Eye (tissue), 1 donor: ENCODE data around the gene ABAT.
A peak's percentile ranks its signal among the peaks of the same experiment; 100 is the strongest.
"Not testable (repeated sequence)": the region's sequence is repeated elsewhere in the genome, so short reads cannot be mapped to it uniquely, and the experiment has no call there.

ENCODE experiments used
- DNase-seq: peaks from one replicate; pipeline ENCODE4 v3.0.0-alpha.2; 2015

ABAT gene

DNA sequence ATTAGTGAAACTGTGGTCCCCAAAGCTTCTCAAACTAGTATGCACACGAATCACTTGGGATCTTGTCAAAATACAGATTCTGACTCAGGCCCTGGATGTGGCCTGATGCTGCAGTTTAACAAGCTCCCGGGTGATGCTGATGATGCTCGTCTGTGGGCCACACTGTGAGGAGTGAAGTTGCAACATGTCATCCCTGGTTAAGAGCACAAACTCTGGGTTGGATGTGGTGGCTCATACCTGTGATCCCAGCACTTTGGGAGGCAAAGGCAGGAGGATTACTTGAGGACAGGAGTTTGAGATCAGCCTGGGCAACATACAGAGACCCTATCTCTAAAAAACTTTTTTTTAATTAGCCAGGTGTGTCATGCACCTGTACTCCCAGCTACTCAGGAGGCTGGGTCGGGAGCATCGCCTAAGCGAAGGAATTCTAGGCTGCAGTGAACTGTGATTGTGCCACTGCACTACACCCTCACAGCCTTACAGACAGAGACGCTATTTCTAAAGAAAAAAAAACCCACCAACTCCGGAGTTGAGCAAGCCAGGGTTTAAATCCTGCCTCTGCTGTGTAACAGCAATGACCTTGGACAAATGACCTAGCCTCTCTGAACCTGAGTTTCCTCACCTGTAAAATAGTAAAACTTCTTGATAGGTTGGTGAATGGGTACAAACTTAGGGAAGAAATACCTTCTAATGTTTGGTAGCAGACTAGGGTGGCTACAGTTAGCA is 24.4 kb upstream of the ABAT start:
- DNase-seq, result no peak

DNA sequence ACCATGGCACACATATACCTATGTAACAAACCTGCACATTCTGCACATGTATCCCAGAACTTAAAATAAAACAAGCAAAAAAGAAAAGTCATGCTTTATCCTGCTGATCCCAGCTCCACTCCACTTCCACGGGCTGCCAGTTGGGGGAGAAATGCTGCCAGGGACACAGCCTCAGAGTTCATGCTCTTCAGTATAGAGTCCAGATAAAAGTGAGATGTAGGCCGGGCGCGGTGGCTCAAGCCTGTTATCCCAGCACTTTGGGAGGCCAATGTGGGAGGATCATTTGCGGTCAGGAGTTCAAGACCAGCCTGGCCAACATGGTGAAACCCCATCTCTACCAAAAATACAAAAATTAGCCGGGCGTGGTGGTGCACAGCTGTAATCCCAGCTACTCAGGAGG is 22.5 kb upstream of the ABAT start:
- DNase-seq, result not testable (repeated sequence)

DNA sequence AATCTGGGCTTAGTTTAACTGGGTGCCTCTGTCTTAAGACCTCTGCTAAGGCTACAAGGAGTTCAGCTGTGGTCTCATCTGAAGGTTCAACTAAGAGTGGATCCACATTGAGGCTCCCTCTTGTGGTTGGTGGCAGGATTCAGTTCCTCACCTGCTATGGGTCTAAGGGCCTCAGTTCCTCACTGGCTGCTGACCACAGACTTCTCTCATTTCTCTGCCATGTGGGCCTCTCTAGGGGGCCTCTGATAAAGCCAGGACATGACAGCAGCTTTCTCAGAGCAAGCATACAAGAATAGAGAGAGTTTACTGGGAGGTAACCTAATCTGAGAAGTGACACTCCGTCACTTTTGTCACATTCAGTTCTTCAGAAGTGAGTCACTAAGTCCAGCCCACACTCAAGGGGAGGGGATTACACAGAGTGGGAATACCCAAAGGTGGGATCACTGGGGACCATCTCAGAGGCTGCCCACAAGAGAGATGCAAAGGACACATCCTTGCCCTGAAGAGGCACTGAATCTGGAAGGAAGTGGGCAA is 19.2 kb upstream of the ABAT start:
- peak; percentile 59 for DNase-seq

DNA sequence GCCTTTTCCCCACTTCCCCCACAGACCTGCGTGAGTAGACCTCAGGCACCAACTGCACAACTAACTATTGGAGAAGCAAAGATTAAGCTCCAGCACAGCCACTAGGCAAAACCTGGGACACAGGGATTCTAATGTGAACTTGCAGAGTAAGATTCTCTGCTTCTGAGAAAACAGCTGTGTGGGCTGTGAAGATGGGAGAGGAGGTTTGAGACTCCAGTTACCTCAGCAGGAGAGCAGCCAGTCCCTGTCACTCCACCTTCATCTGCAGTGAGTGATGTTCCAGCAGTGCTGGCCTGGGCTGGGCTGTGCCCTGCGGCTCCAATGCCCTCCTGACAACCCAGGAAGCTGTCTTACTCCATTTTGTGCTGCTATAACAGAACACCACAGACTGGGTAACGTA is 18.0 kb upstream of the ABAT start:
- no peak for DNase-seq

DNA sequence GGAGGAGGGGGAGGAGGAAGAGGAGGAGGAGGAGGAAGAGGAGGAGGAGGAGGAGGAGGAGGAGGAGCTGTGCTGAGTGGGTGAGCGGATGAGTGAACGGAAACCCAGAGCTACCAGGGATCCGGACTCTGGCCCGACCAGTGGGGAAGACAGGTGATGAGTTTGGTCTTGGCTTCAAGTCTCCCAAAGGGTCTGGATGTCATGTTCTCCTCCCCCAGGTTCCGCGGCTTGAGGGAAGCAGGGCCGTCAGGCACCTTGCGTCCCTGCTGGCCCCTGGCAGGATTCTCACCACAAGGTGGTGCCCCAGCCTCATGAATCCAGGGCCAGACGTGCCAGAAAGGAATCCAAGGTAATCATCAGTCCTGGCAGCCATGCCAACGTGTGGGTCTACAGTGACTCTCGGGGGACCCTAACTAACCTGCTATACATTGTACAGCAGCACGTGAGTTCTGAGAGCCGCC is 13.5 kb upstream of the ABAT start:
- DNase-seq, result peak; percentile 93

DNA sequence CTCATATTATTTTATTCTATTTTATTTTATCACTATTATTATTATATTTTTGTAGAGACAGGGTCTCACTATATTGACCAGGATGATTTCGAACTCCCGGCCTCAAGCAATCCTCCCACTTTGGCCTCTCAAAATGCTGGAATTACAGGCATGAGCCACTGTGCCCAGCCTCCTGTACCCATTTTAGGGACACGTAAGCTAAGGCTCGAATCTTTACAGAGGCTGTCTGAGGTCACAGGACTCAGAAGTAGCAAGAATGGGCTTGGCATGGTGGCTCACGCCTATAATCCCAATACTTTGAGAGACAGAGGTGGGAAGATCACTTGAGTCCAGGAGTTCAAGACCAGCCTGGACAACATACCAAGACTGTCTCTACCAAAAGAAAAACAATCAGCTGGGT is 12.7 kb upstream of the ABAT start:
- DNase-seq, result no peak

DNA sequence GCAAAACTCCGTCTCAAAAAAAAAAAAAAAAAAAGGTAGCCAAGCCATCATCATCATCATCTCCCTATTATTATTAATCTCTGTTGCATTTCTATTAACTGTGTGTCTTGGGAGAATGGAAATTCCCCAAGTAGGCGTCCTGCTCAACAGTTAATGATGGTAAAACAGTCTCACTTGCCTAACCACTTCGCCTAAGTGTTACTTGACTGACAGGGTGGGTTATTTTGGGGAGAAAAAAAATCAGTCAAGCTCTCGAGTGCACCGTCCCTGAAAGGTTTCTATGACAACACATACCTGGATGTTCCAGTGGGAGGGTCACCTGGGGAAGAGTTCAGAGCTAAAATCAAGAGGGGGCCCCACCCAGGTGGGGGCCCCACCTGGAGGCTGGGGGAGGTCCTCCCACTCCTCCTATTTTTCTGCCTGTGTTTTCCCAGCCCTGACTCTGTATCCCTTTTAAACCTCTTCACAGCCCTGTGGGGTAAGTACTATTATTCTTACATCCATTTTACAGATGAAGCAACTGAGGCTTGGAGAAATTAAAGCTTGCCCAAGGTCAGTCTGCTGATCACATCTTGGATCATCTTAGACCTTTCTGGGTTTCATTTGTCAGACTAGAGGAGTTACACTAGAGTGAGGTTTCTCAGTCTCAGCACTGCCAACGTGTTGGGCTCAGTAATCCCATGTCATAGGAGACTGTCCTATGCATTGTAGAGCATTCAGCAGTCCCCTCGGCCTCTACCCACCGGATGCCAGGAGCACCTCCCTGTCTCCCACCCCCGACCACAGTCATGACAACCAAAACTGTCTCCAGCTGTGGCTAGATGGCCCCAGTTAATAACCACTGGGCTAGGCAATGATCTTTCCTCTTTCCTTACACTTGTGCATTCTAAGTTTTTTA is 11.0 kb upstream of the ABAT start:
- DNase-seq, result no peak

DNA sequence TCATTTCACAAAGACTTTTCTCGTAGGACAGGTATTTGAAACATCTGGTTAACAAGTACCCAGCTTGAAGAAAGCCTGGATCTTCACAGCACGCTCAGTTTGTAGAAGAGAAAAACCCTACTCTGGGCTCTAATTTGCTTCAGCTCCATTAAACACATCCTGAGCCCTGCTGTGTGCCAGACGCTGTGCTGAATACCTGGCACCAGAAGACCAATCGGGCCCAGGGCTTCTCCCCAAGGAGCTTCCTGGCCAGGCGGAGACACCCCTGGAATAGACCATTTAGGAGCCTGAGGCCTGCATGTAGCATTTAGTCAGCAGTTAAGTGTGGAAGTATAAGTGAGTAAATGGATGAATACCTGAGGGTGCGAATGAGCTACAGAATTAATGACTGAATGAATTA is 8.9 kb upstream of the ABAT start:
- no peak for DNase-seq

DNA sequence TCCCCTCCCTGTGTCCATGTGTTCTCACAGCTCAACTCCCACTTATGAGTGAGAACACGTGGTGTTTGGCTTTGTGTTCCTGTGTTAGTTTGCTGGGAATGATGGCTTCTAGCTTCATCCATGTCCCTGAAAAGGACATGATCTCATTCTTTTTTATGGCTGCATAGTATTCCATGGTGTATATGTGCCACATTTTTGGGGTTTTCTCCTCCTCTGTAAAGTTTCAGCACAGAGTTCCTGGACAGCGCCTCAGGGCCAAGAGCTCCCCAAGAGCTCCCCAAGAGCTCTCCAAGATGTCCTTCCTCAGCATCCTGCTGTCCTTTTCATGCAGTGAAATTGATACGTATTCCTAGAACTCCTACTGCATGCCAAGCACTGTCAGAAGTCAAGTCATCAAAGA is 6.9 kb upstream of the ABAT start:
- DNase-seq, result no peak

DNA sequence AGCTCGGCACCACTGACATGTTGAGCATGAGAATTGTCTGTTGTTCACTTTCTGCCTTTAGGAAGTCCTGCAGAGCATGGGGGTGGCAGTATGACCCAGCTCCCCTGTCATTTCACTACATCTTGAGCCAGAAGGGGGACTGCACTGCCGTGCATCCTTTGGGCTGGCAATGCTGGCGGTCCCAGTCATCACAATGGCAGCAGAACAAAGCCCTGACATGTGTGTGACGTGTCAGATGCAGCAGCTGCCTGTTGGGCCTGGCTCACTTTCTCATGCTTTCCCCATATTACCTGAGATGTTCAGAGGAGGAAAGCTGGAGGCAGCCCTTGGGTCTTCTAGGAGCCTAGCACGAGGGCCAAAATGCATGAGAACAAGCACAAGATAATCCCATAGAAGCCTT is 6.3 kb upstream of the ABAT start:
- peak; percentile 72 for DNase-seq

DNA sequence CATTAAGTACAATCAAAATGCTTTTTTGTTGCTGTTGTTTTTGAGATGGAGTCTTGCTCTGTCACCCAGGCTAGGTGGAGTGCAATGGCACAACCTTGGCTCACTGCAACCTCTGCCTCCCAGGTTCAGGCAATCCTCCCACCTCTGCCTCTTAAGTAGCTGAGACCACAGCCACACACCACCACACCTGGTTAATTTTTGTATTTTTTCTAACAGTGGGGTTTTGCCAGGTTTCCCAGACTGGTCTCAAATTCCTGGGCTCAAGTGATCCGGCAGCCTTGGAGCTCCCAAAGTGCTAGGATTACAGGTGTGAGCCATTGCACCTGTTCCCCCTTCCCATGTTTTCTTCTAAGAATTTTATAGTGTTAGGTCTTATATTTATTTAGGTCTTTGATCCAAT is 4.9 kb upstream of the ABAT start:
- DNase-seq, result no peak

DNA sequence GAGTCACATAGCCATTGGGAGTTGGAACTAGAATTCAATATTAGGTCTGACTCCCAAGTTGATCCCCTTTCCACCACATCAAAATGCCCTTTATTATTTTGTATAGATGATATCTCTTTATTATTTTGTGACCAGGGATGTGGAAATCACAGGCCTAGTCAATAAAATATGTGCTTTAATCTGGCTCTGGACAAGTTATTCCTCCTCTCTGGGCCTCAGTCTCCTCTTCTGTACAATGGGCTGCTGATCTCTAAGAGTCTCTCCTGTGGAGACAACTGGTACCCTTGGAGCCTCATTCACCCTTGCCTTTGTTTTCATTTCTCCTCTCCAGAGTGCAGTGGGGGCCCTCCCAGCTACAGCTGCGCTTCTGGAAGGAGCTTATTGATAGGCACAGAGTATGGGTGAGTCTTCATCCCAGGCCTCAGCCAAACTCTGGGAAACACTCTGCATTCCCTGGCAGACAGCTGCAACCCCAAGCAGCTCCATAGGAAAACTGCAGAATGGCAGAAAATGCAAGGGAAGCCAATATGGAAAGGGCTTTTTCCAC is 4.3 kb upstream of the ABAT start:
- no peak for DNase-seq

DNA sequence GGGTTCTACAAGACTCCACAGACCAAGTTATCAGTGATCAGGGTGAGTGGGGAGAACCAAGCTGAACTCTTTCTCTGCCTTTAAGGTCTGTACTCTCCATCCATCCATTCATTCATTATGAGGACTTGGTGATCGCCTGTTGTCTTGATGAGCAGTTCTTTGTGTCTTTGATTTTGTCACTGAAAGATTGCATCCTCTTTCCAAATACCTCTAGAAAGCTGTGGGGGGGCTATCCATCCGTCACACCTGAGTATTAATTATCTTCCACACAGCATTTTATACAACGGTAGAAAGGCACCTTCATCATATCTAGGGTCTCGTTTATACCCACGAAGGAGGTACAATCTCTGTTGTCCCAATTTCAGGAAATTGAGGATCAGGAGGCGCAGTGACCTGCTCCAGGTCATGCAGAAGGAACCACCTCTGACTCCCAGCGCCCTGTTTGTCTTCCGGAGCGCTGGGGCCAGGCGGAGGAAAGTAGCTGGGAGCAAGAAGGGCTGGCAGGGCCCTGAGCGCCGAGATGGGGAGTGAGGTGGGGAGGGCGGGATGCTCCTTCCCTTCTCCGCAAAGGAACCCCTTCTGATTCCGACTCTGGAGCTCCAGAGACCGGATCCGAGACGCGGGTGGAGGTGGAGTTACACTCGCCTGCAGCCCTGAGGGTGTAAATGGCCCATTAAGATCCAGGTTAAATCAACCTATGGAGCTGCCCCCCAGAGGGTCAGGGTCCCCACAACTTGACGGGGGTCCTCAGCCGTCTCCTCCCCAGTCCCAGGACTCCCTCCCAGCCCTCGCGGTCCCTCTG is 605 bp upstream of the ABAT start:
- DNase-seq, result peak; percentile 70

DNA sequence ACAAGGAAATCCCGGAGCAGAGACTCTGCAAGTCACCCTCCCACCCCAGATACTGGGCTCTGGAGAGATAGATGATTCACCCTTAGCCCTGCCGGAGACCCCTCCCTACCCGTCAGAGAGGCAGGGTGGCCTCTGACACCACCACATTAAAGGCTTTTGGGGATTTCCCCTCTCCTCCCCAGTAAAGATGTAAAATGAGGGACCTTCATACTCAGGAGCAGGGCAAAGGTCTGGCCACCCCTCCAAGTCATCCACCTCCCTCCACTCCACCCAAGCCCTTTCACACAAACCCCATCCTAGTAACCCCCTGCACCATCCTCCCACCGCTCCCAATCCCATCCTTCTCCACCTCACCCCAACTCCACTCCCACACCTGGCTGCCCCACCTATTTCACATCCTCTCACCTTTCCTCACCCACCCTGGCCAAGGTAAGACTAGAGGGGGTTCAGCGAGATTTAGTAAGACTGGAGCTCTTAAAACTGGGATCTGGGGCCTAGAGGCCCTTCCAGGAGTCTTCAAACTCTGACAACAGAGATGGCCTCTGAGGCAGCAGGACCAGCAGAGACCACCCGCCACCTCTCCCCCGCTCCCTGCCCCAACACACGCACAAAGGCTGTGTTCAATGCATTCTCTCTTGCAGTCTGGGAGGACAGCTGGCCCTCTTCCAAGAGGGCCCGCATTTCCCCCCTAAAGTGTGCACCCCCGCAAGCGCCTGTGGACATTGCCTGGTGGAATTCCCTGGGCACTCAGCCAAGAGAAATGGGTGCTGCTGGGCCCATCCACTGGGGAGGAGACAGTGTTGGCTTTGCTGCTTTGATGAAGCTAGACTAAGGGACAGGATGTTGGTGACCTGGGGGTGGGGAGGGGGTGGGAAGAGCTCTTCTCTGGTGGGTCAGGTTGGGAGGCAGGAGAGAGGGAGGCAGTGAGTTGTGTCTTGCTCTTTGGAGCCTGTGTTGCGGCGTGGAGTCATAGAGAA is 1.1 kb downstream of the ABAT start:
- peak; percentile 30 for DNase-seq

DNA sequence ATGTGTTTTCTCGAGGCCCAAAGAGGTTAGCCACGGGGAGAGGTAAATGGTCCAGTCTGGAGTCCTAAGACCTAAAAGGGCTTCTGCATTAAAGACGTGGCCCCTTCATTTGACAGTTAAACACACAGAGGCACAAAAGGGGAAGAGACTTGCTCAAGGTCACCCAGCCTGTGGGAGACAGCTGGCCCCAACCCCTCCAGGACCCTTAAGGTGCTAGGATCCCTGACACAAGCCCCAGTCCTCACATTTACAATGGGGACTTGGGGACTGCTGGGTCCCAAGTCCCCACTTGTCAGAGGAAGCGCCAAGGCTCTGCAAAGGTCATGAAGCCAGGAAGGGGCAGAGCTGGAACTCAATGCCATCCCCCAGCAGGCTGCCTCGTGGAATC is 1.7 kb downstream of the ABAT start:
- no peak for DNase-seq

DNA sequence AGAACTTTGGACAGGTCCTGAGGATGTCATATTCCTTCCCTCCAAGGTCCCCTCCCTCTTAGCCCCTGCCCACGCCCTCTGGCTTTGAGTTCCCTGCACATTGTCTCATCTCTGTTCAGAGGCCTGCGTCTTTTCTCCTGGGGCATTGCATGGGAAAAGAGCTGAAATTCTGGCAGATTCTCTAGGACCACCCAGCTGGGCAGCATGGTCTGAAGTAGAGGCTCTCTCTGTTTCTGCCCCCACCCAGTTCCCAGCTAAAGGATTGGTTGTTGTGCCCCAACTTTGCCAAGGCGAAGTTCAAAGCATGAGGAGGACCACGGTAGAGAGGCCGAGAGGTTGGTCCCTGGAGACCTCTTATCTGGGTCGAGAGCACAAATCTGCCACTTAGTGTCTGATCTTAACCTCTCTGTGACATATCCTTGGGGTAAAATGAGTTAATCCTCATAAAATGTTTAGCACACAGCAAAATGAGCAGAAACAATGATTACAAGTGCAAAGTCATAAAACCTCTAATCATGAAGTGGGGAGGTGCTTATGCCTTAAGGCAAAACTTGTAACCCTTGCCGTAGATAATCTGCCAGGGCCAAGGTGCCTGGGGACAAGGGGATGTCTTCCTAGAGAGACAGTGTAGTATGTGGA is 2.4 kb downstream of the ABAT start:
- DNase-seq, result no peak

DNA sequence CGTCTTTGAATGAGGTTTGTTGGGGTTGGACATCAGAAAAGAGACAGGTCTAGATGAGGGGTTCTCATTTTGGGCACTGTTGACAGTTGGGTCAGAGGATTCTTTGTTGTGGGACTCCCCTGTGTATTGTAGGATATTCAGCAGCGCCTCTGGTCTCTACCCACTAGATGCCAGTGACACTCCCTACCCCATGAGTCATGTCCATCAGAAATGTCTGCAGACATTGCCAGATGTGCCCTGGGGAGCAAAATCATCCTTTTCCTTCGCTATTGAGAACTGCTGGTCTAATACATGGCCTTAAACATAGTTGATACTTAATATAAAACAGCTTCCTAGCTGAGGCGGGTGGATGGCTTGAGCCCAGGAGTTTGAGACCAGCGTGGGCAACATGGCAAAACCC is 3.1 kb downstream of the ABAT start:
- no peak for DNase-seq

DNA sequence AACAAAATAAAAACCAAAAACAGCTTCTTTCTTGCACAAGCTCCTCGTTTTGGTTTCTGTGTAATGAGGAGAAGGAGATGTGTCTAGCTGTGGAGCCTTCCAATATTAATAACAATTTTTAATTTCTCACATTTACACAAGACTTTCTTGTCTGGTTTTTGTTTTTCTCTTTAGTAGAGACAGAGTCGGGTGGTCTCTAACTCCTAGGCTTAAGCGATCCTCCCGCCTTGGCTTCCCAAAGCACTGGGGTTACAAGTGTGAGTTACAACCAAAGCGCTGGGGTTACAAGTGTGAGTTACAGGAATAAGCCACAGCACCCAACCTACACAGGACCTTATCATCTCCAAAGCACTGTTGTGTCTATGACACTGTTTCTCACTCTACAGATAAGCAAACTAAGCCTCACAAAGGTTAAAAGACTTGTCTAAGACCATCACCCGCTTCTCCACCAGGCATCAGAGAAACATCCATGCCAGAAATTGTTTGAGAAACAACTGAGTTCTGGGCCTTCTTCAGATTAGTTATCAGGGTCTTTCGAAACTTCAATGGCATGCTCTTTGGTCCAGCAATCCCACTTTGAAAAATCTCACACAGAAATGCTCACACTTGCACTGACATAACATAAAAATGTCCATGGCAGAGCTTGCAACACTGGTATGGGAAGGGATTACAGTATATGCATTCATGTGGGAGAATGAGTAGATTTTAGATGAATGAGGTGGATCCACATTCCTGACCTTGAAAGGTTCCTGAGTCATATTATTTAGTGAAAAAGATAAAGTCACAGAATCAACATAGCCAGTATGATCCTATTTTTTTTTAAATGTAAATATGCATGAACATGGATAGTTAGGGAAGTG is 3.9 kb downstream of the ABAT start:
- DNase-seq, result no peak

DNA sequence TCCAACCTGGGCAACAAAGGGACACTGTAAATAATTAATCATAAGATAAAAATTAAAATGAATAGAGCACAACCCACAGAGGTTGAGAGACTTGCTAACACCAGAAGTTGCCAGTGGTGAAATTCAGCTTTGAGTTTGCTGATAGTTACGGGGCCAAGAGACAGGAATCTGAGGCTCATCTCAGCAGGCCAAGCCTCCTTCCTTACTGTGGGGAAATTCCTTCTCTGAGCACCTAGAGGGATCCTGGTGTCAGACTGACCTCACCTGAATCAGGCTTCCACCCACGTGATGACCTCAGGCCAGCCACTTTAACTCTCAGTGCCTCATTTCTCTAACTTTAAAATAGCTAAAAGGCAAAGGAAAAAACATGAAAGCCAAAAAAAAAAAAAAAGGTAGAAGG is 4.7 kb downstream of the ABAT start:
- no peak for DNase-seq
